Tibial nerve (tissue), 4 donors: ENCODE results near the gene MIOX. TPM values are rescaled to one million over a fixed set of nuclear protein-coding genes. Genes with fewer than 3 reads are reported as not detected.

ENCODE experiments used
- DNase-seq, 2 donors: peaks; one replicate each; pipeline ENCODE4 v3.0.0-alpha.2; 2019; ENCODE audit warnings: low spot score in 2 of 2
- H3K27ac ChIP-seq, 4 donors: fragments of 200-600 bp; sonication (generic) in 3 of 4; one replicate each; pipeline ENCODE4 v1.5.1; 2017 to 2019; ENCODE audit warnings: mild to moderate bottlenecking in 1 of 4
- H3K27me3 ChIP-seq, 2 donors: fragments of 200-600 bp; sonication (generic) in 1 of 2; one replicate each; pipeline versions ENCODE4 v1.5.1 to v1.6.0; 2017 to 2019
- H3K36me3 ChIP-seq, 3 donors: fragments of 200-600 bp; sonication (generic); one replicate each; pipeline ENCODE4 v1.5.1; 2018 to 2019
- H3K4me1 ChIP-seq, 4 donors: fragments of 200-600 bp; sonication (generic) in 3 of 4; one replicate each; pipeline ENCODE4 v1.5.1; 2017 to 2019
- H3K4me3 ChIP-seq, 4 donors: fragments of 200-600 bp; sonication (generic) in 3 of 4; one replicate each; pipeline ENCODE4 v1.5.1; 2017 to 2019; ENCODE audit warnings: mild to moderate bottlenecking in 1 of 4, moderate library complexity in 1 of 4
- H3K9me3 ChIP-seq, 4 donors: fragments of 200-600 bp; sonication (generic) in 3 of 4; one replicate each; pipeline ENCODE4 v1.5.1; 2017 to 2019
- EP300 ChIP-seq, 2 donors: sonication (generic); formaldehyde crosslinking; IDR thresholded peaks; one replicate each; pipeline ENCODE4 v1.6.1; 2017; ENCODE audit warnings: antibody characterized with exemption in 2 of 2, mild to moderate bottlenecking in 1 of 2
- POLR2A ChIP-seq, 2 donors: fragments of 450-650 bp; IDR thresholded peaks; one replicate each; pipeline ENCODE4 v1.6.1; 2017; ENCODE audit warnings: antibody characterized with exemption in 2 of 2, mild to moderate bottlenecking in 2 of 2, moderate library complexity in 2 of 2
- WGBS, 2 donors: methylation state at CpG; one replicate each; pipeline ENCODE4 v1.1.5; 2018; 5-methylcytosine and 5-hydroxymethylcytosine counted together
- total RNA-seq, 4 donors: library from RNA; depleted of rRNA; stranded (reverse); fragments of >200 nt; gene quantifications; one replicate each; pipeline ENCODE4 v1.1.0, GENCODE V29; 2016
- TF ChIP-seq, protein P1 (sequence below), 5 experiments: fragments of 200-600 bp in 3 of 5; fragments of 450-650 bp in 2 of 5; sonication (generic) in 3 of 5; IDR thresholded peaks; one replicate each; pipeline ENCODE4 v1.5.1; 2016 to 2019; ENCODE audit warnings: antibody characterized with exemption in 5 of 5, mild to moderate bottlenecking in 3 of 5, moderate library complexity in 2 of 5

The MIOX gene
- total RNA-seq, 4 donors from 2014 or later: not detected

DNA sequence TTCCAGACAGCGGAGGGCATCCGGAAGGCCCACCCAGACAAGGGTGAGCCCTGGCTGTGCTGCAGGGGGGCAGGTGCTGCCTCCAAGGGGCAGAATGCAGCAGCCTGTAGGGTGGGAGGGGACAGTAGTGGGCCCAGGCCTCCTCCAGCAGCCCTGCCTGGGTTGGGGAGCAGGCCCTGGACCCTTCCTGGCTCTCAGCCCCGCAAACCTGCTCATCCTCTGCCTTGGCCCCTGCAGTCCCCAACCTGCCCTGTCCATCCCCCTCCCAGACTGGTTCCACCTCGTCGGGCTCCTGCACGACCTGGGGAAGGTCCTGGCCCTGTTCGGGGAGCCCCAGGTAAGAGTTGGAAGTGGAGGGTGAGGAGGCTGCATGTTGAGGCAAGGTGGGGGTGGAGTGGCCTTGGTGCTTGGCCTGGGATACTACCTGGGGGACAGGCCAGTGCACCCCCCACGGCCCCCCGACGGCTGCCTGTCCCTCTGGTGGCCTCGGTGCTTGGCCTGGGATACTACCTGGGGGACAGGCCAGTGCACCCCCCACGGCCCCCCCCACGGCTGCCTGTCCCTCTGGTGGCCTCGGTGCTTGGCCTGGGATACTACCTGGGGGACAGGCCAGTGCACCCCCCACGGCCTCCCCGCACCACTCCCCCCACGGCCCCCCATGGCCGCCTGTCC lies 1.5 kb downstream of the MIOX start:
- WGBS, 2 donors: 77 to 81% methylated on average over 7 to 10 of the region's 18 CpGs
- Histone ChIP-seq H3K27ac (no peak overlapping the region), H3K27me3 (peaks cover 0 to 29% of the 10 kb centered on the region in 2 donors), H3K36me3 (no peaks in the 10 kb centered on the region), H3K9me3 (no peaks in the 10 kb centered on the region), H3K4me3 (no peak overlapping the region), H3K4me1 (no peaks in the 10 kb centered on the region)
- TF ChIP-seq EP300 (IDR thresholded peaks at IDR 0.05): no peak
- TF ChIP-seq POLR2A (IDR thresholded peaks at IDR 0.05): no peak
- TF ChIP-seq, protein P1, sequence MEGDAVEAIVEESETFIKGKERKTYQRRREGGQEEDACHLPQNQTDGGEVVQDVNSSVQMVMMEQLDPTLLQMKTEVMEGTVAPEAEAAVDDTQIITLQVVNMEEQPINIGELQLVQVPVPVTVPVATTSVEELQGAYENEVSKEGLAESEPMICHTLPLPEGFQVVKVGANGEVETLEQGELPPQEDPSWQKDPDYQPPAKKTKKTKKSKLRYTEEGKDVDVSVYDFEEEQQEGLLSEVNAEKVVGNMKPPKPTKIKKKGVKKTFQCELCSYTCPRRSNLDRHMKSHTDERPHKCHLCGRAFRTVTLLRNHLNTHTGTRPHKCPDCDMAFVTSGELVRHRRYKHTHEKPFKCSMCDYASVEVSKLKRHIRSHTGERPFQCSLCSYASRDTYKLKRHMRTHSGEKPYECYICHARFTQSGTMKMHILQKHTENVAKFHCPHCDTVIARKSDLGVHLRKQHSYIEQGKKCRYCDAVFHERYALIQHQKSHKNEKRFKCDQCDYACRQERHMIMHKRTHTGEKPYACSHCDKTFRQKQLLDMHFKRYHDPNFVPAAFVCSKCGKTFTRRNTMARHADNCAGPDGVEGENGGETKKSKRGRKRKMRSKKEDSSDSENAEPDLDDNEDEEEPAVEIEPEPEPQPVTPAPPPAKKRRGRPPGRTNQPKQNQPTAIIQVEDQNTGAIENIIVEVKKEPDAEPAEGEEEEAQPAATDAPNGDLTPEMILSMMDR (IDR thresholded peaks at IDR 0.05): no peak
- DNase-seq: no peak

DNA sequence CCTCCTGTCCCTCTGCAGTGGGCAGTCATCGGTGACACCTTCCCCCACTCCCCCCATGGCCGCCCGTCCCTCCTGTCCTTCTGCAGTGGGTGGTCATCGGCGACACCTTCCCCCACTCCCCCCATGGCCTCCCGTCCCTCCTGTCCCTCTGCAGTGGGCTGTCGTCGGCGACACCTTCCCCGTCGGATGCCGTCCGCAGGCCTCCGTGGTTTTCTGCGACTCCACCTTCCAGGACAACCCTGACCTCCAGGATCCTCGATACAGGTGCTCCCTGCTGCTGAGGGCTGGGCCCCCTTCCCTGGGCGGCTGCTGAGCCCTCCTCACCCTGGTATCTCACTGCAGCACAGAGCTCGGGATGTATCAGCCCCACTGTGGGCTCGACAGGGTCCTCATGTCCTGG lies 2.2 kb downstream of the MIOX start:
- H3K4me1 ChIP-seq: no peaks in the 10 kb centered on the region

DNA sequence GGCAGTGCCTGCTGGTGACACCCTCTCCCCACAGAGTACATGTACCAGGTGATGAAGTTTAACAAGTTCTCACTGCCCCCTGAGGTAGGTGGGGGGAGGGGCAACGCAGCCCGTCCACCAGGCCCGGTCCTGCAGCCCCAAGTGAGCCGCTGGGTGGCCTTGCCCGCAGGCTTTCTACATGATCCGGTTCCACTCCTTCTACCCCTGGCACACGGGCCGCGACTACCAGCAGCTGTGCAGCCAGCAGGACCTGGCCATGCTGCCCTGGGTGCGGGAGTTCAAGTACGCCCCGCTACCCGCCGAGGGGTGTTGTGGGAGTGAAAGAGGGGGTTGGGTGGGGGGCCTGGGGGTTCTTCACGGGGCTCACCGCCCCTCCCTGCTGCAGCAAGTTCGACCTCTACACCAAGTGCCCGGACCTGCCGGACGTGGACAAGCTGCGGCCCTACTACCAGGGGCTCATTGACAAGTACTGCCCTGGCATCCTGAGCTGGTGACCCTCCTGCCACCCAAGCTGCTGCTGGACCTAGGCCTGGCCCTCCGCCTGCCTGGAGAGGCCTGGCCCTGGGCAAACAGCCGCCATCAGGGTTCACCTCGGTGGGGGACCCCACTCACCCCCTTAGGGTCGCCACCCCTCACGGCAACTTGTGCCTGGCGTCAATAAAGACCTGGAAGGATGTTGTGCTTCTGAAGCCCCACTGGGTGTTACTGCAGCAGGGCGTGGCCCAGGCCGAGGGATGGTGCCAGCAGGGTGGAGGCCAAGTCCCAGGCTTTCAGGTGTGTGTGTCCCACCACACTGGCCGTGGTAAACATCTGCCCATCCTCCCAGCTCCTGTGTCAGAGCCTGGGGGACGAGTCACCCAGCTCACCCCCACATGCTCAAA lies 2.9 kb downstream of the MIOX start:
- Histone ChIP-seq H3K27ac (no peak overlapping the region), H3K9me3 (no peaks in the 10 kb centered on the region), H3K4me1 (no peaks in the 10 kb centered on the region), H3K36me3 (no peaks in the 10 kb centered on the region), H3K4me3 (no peak overlapping the region), H3K27me3 (peaks cover 0 to 15% of the 10 kb centered on the region in 2 donors)
- DNase-seq: no peak
- TF ChIP-seq, protein P1 (IDR thresholded peaks at IDR 0.05): no peak
- TF ChIP-seq POLR2A (IDR thresholded peaks at IDR 0.05) (no peak), EP300 (IDR thresholded peaks at IDR 0.05) (no peak)
- WGBS, 2 donors: 75 to 84% methylated on average over 21 to 30 of the region's 31 CpGs

More for the DNA sequence above, 2.2 kb downstream of the MIOX start:
- Histone ChIP-seq H3K4me3 (no peak overlapping the region), H3K36me3 (no peaks in the 10 kb centered on the region), H3K27ac (no peak overlapping the region), H3K9me3 (no peaks in the 10 kb centered on the region), H3K27me3 (peaks cover 0 to 22% of the 10 kb centered on the region in 2 donors)
- TF ChIP-seq, protein P1 (IDR thresholded peaks at IDR 0.05): no peak
- no peak for TF ChIP-seq POLR2A (IDR thresholded peaks at IDR 0.05)
- TF ChIP-seq EP300 (IDR thresholded peaks at IDR 0.05): no peak
- WGBS, 2 donors: 73 to 74% methylated on average over 19 of the region's 19 CpGs
- DNase-seq: no peak

DNA sequence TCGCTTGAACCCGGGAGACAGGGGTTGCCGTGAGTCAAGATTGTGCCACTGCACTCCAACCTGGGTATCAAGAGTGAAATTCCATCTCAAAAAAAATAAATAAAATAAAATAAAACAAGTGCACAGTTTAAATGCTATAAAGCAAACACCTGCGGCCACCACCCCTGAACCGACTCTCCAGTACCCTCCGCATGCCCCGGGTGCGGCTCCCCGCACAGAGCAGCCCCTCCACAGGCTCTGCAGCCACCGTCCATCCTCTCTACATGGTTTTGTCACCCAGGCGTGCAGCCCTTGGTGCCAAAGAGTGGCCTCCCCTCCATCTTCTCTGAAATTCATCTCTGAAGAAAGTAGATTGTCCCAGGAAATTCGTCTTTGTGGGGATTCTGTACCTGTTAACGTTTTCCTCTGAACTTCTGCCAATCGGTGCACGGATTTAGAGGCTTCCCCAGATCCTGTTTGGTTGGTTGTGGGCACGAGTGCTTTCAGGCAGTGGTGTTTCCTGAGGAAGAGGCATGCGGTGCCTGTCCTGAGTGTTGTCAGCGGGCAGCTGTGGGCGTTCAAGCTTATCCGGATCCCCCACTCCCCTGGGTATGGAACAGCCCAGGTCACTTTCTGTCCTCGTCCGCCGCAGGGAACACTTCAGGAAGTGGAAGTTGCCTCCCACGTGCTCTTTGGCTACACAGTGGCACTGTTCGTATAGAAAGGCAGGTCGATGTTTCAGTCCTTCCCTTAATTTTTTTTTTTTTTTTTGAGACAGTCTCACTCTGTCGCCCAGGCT lies 4.1 kb downstream of the MIOX start:
- Histone ChIP-seq H3K36me3 (no peaks in the 10 kb centered on the region), H3K27me3 (peaks cover 0 to 6% of the 10 kb centered on the region in 2 donors), H3K4me1 (no peaks in the 10 kb centered on the region), H3K4me3 (no peak overlapping the region), H3K9me3 (no peaks in the 10 kb centered on the region), H3K27ac (no peak overlapping the region)
- no peak for DNase-seq
- TF ChIP-seq, protein P1 (IDR thresholded peaks at IDR 0.05): no peak
- TF ChIP-seq POLR2A (IDR thresholded peaks at IDR 0.05) (no peak), EP300 (IDR thresholded peaks at IDR 0.05) (no peak)
- WGBS, 2 donors: 73 to 74% methylated on average over 27 of the region's 27 CpGs
